Transverse colon (tissue), 4 donors: ENCODE data around the gene KCNA2. TPM values are rescaled to one million over a fixed set of nuclear protein-coding genes. Genes with fewer than 3 reads are reported as not detected.

Source experiments
- DNase-seq: peaks from one replicate; pipeline ENCODE4 v3.0.0-alpha.2; 2019
- H3K27ac ChIP-seq, 4 donors: fragments of 200-600 bp; sonication (generic); 2 replicates each; pipeline ENCODE4 v1.5.1; 2016 to 2018; ENCODE audit warnings: inconsistent platforms in 4 of 4
- H3K27me3 ChIP-seq: fragments of 200-600 bp; sonication (generic); 2 replicates; pipeline ENCODE4 v1.5.1; 2017; ENCODE audit warnings: inconsistent platforms
- H3K36me3 ChIP-seq, 4 donors: fragments of 200-600 bp; sonication (generic); 2 replicates each; pipeline ENCODE4 v1.5.1; 2017 to 2019; ENCODE audit warnings: inconsistent platforms in 4 of 4
- H3K4me1 ChIP-seq, 4 donors: fragments of 200-600 bp; sonication (generic); 2 replicates each; pipeline ENCODE4 v1.5.1; 2017 to 2020; ENCODE audit warnings: inconsistent platforms in 4 of 4
- H3K4me3 ChIP-seq, 4 donors: fragments of 200-600 bp; sonication (generic); 1 replicate in 1 of 4; 2 replicates in 3 of 4; pipeline versions ENCODE4 v1.5.1 to v1.6.1; 2017 to 2019; ENCODE audit warnings: inconsistent platforms in 4 of 4
- H3K9me3 ChIP-seq, 2 donors: fragments of 200-600 bp; sonication (generic); 2 replicates each; pipeline ENCODE4 v1.5.1; 2017 to 2019; ENCODE audit warnings: inconsistent platforms in 2 of 2
- EP300 ChIP-seq: sonication (generic); formaldehyde crosslinking; IDR thresholded peaks from one replicate; pipeline ENCODE4 v1.6.1; 2017; ENCODE audit warnings: antibody characterized with exemption, low read depth
- POLR2A ChIP-seq: fragments of 450-650 bp; IDR thresholded peaks from one replicate; pipeline ENCODE4 v1.6.1; 2016; ENCODE audit warnings: antibody characterized with exemption, mild to moderate bottlenecking, moderate library complexity
- POLR2AphosphoS5 ChIP-seq, 3 donors: sonication (generic); formaldehyde crosslinking; IDR thresholded peaks; one replicate each; pipeline ENCODE4 v1.6.1; 2016; ENCODE audit warnings: antibody characterized with exemption in 3 of 3
- WGBS, 2 donors: methylation state at CpG; one replicate each; pipeline ENCODE4 v1.1.5; 2018; ENCODE audit warnings: low coverage in 1 of 2; 5-methylcytosine and 5-hydroxymethylcytosine counted together
- in situ Hi-C, 4 donors: fragments of 200-750 bp; cut with MboI; loops; one replicate each; pipeline versions ENCODE4 v1.15.0 to v1.15.1; 2017; ENCODE audit warnings: low sequenced_read_pairs in 3 of 4, low pct_ligation_motif_present in 1 of 4, low pct_unique_long_range_greater_than_20kb in 1 of 4
- intact Hi-C: fragments of 100-400 bp; cut with DNase I; formaldehyde crosslinking; loops from one replicate; pipeline ENCODE4 v1.15.1; 2023; ENCODE audit warnings: low total_unique reads
- total RNA-seq, 4 donors: library from RNA; depleted of rRNA; stranded (reverse); fragments of >200 nt; gene quantifications; one replicate each; pipeline ENCODE4 v1.1.0, GENCODE V29; 2016
- TF ChIP-seq, protein P1 (sequence below), 5 experiments: fragments of 200-600 bp in 3 of 5; fragments of 450-650 bp in 2 of 5; sonication (generic) in 3 of 5; IDR thresholded peaks; 1 replicate in 2 of 5; 2 replicates in 3 of 5; pipeline ENCODE4 v1.5.1; 2016 to 2017; ENCODE audit warnings: antibody characterized with exemption in 5 of 5, inconsistent platforms in 3 of 5, mild to moderate bottlenecking in 2 of 5, moderate library complexity in 1 of 5

The KCNA2 gene
- total RNA-seq, 4 donors from 2014 or later = 0.40 to 1.7 (median 0.68) TPM; not detected in 1

DNA sequence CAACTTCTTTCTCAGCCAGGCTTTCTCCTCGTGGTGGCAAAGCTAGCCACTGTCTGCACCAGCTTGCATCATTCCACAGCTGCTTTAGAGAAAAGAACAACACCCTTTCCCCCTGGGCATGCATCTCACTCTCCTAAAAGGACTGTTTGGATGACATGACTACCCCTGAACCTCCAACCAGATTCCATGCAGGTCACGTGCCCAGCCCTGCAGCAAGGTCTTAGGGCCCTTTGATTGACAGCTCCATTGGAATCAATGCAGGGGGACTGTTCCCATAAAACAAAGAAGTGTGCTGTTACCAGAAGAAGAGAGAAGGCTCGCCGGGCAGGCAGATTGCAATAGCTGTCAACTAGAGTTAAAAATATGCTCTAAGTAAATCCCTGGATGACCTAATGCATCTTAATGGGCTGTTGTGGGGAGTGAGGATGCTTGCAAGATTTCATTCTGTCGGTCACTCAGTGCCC is 24.4 kb downstream of the KCNA2 start:
- 40 to 65% methylated on average over 1 to 5 of the region's 5 CpGs for WGBS, 2 donors

DNA sequence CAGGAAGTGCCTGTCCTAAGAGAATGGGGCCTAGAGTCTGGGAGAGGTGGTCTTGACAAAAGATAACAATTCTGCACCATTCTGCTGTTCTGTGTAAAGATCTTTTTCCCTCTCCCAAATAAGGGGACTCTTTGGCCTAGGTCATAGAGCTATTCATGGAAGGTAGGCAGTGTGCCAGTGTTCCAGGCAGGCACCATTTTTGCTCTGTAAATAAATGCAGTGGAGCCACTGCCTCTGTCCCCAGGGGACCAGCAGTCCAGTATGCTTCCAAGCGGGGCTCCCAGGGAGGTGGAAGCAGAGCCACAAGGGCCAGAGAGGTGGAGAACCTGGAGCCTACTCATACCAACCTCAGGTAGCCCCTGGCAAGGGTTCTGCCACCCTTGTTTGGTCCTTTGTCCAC is 25.9 kb downstream of the KCNA2 start:
- Histone ChIP-seq H3K4me3 (no peak overlapping the region), H3K9me3 (no peaks in the 10 kb centered on the region), H3K36me3 (no peaks in the 10 kb centered on the region), H3K4me1 (no peaks in the 10 kb centered on the region), H3K27ac (no peak overlapping the region), H3K27me3 (no peaks in the 10 kb centered on the region)
- 88% methylated on average over 1 of the region's 1 CpG; no CpG with 5 or more reads in 1 of the 2 donors for WGBS, 2 donors
- DNase-seq = no peak
- TF ChIP-seq, protein P1, sequence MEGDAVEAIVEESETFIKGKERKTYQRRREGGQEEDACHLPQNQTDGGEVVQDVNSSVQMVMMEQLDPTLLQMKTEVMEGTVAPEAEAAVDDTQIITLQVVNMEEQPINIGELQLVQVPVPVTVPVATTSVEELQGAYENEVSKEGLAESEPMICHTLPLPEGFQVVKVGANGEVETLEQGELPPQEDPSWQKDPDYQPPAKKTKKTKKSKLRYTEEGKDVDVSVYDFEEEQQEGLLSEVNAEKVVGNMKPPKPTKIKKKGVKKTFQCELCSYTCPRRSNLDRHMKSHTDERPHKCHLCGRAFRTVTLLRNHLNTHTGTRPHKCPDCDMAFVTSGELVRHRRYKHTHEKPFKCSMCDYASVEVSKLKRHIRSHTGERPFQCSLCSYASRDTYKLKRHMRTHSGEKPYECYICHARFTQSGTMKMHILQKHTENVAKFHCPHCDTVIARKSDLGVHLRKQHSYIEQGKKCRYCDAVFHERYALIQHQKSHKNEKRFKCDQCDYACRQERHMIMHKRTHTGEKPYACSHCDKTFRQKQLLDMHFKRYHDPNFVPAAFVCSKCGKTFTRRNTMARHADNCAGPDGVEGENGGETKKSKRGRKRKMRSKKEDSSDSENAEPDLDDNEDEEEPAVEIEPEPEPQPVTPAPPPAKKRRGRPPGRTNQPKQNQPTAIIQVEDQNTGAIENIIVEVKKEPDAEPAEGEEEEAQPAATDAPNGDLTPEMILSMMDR (IDR thresholded peaks at IDR 0.05) = no peak
- TF ChIP-seq POLR2A (no peak), POLR2AphosphoS5 (IDR thresholded peaks at IDR 0.05) (no peak), EP300 (no peak)
- in situ Hi-C loops = no loop called here
- intact Hi-C loops = no loop called here

More for the DNA sequence above, 24.4 kb downstream of the KCNA2 start:
- Histone ChIP-seq H3K27me3 (no peaks in the 10 kb centered on the region), H3K36me3 (no peaks in the 10 kb centered on the region), H3K27ac (no peak overlapping the region), H3K4me1 (no peaks in the 10 kb centered on the region), H3K9me3 (no peaks in the 10 kb centered on the region), H3K4me3 (no peak overlapping the region)
- DNase-seq = no peak
- in situ Hi-C loops (no loop called here), intact Hi-C loops (no loop called here)
- TF ChIP-seq POLR2AphosphoS5 (IDR thresholded peaks at IDR 0.05) = no peak
- no peak for TF ChIP-seq POLR2A
- TF ChIP-seq EP300 = no peak
- TF ChIP-seq, protein P1 (IDR thresholded peaks at IDR 0.05) = no peak

DNA sequence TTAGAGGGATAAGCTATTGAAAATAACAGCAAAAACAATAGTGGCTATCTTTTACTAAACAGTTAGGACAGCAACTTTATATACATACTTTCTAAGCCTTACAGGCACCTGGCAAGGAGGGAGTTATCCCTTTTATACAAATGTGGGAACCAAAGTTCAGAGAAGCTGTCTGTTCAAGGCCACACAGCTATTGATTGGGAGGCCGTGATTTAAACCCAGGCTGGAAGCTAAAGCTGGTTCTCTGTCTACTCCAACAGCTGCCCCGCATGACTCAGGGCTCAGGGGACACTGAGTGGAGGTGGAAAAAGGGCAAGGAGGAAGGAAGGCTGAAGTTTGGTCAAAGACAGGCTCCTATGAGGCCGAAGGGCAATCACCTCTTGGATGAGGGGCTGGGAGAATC is 26.7 kb downstream of the KCNA2 start:
- Histone ChIP-seq H3K36me3 (no peaks in the 10 kb centered on the region), H3K27me3 (no peaks in the 10 kb centered on the region), H3K27ac (no peak overlapping the region), H3K4me3 (no peak overlapping the region), H3K4me1 (no peaks in the 10 kb centered on the region), H3K9me3 (no peaks in the 10 kb centered on the region)
- in situ Hi-C loops = no loop called here
- WGBS, 2 donors = 80 to 89% methylated on average over 1 to 3 of the region's 3 CpGs
- intact Hi-C loops = no loop called here
- DNase-seq = no peak
- TF ChIP-seq POLR2AphosphoS5 (IDR thresholded peaks at IDR 0.05) (no peak), EP300 (no peak), POLR2A (no peak)
- TF ChIP-seq, protein P1 (IDR thresholded peaks at IDR 0.05) = no peak

DNA sequence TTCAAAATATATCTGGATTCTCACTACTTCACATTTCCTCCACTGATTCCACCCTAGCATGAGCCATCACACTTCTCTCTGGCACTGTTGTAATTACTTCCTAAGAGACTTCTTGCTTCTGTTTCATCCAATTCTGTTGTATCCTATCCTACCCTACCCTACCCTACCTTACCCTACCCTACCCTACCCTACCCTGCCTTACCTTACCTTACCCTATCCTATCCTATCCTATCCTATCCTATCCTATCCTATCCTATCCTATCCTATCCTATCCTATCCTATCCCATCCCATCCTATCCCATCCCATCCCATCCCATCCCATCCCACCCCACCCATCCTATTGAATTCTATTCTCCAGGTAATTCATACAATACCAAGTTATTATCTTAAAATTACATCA is 29.7 kb downstream of the KCNA2 start:
- TF ChIP-seq POLR2AphosphoS5 (IDR thresholded peaks at IDR 0.05) (no peak), EP300 (no peak), POLR2A (no peak)
- TF ChIP-seq, protein P1 (IDR thresholded peaks at IDR 0.05) = no peak
- in situ Hi-C loops = no loop called here
- Histone ChIP-seq H3K27me3 (peaks cover 6% of the 10 kb centered on the region), H3K27ac (no peak overlapping the region), H3K4me1 (no peaks in the 10 kb centered on the region), H3K9me3 (no peaks in the 10 kb centered on the region), H3K36me3 (no peaks in the 10 kb centered on the region), H3K4me3 (no peak overlapping the region)
- intact Hi-C loops = no loop called here
- no peak for DNase-seq
